Measurements from ENCODE around the gene CNTNAP2. TPM values are rescaled to one million over a fixed set of nuclear protein-coding genes. Genes with fewer than 3 reads are reported as not detected.

Gene CNTNAP2
- total and polyA plus RNA-seq, 2 donors (not counting 1 experiment from before 2014, with no cell fraction given), result not detected

- H3K27me3 ChIP-seq (ENCODE audit: control insufficient read depth, insufficient read depth, low read length), result no peaks in the 10 kb centered on the region
- H3K4me2 ChIP-seq (ENCODE audit: extremely low read depth, insufficient read depth, low read length), result no peak overlapping the region
- H3K4me1 ChIP-seq (ENCODE audit: control insufficient read depth, extremely low read depth, insufficient read depth, low read length), result no peaks in the 10 kb centered on the region
- H3K9me3 ChIP-seq (ENCODE audit: control insufficient read depth, insufficient read depth, low read depth, low read length), result no peaks in the 10 kb centered on the region
- no peak overlapping the region for H2AFZ ChIP-seq (ENCODE audit: low read length)
- TF ChIP-seq CTCF (conservative IDR thresholded peaks at IDR 0.05 in 1 of 2, IDR thresholded peaks at IDR 0.05 in 1 of 2; ENCODE audit: low read depth in 1 of 2, low read length in 2 of 2) (no peak), EZH2 (IDR thresholded peaks at IDR 0.05; ENCODE audit: low read length, missing control alignments) (no peak)
- H3K4me3 ChIP-seq (replicated peaks in 1 of 4; ENCODE audit: control extremely low read depth in 1 of 4, insufficient read depth in 1 of 4, low read depth in 3 of 4, low read length in 4 of 4), result no peak overlapping the region
- no peaks in the 10 kb centered on the region for H3K79me2 ChIP-seq (ENCODE audit: control insufficient read depth, insufficient read depth, low read length)
- no peaks in the 10 kb centered on the region for H4K20me1 ChIP-seq (ENCODE audit: control insufficient read depth, extremely low read depth, insufficient read depth, low read length)
- H3K9ac ChIP-seq (ENCODE audit: insufficient read depth, low read length), result no peak overlapping the region
- no peaks in the 10 kb centered on the region for H3K36me3 ChIP-seq (ENCODE audit: control insufficient read depth, insufficient read depth, low read length)
- no peak for DNase-seq (ENCODE audit: low read depth in 2 of 2)
- no peak overlapping the region for H3K27ac ChIP-seq (ENCODE audit: insufficient read depth, low read length)
These were observed 954.9 kb downstream of the CNTNAP2 start for GRCh38 chr7:147071536-147071935.

- no peaks in the 10 kb centered on the region for H3K27me3 ChIP-seq (ENCODE audit: control insufficient read depth, insufficient read depth, low read length)
- no peak for DNase-seq (ENCODE audit: low read depth in 2 of 2)
- H3K4me1 ChIP-seq (ENCODE audit: control insufficient read depth, extremely low read depth, insufficient read depth, low read length), result no peaks in the 10 kb centered on the region
- H3K4me2 ChIP-seq (ENCODE audit: extremely low read depth, insufficient read depth, low read length), result no peak overlapping the region
- no peaks in the 10 kb centered on the region for H3K36me3 ChIP-seq (ENCODE audit: control insufficient read depth, insufficient read depth, low read length)
- TF ChIP-seq EZH2 (IDR thresholded peaks at IDR 0.05; ENCODE audit: low read length, missing control alignments) (no peak), CTCF (conservative IDR thresholded peaks at IDR 0.05 in 1 of 2, IDR thresholded peaks at IDR 0.05 in 1 of 2; ENCODE audit: low read depth in 1 of 2, low read length in 2 of 2) (no peak)
- H2AFZ ChIP-seq (ENCODE audit: low read length), result no peak overlapping the region
- no peaks in the 10 kb centered on the region for H4K20me1 ChIP-seq (ENCODE audit: control insufficient read depth, extremely low read depth, insufficient read depth, low read length)
- H3K9me3 ChIP-seq (ENCODE audit: control insufficient read depth, insufficient read depth, low read depth, low read length), result no peaks in the 10 kb centered on the region
- no peak overlapping the region for H3K9ac ChIP-seq (ENCODE audit: insufficient read depth, low read length)
- no peak overlapping the region for H3K4me3 ChIP-seq (replicated peaks in 1 of 4; ENCODE audit: control extremely low read depth in 1 of 4, insufficient read depth in 1 of 4, low read depth in 3 of 4, low read length in 4 of 4)
- no peaks in the 10 kb centered on the region for H3K79me2 ChIP-seq (ENCODE audit: control insufficient read depth, insufficient read depth, low read length)
- H3K27ac ChIP-seq (ENCODE audit: insufficient read depth, low read length), result no peak overlapping the region
These were observed 961.7 kb downstream of the CNTNAP2 start for GRCh38 chr7:147078312-147078711.

DNA sequence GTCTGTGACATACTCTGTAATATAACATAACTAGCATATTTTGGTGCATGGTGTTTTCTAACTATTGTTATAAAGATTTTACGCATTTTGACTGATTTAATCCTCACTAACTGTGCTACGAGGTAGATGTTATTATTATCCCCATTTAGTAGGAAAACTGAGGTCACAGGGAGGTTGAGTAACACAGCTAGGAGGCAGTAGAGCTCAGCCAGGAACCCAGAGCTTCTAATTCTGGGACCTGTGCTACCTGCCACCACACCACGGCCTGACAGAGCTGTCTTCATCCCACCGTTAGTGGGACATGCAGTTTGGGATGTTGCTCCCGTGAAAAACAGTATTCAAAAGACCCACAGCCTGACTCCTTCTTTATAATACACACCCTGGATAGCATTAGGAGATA, 962.5 kb downstream of the CNTNAP2 start:
- no peak overlapping the region for H3K4me2 ChIP-seq (ENCODE audit: extremely low read depth, insufficient read depth, low read length)
- H3K27me3 ChIP-seq (ENCODE audit: control insufficient read depth, insufficient read depth, low read length), result no peaks in the 10 kb centered on the region
- TF ChIP-seq EZH2 (IDR thresholded peaks at IDR 0.05; ENCODE audit: low read length, missing control alignments) (no peak), CTCF (conservative IDR thresholded peaks at IDR 0.05 in 1 of 2, IDR thresholded peaks at IDR 0.05 in 1 of 2; ENCODE audit: low read depth in 1 of 2, low read length in 2 of 2) (no peak)
- H2AFZ ChIP-seq (ENCODE audit: low read length), result no peak overlapping the region
- no peaks in the 10 kb centered on the region for H3K4me1 ChIP-seq (ENCODE audit: control insufficient read depth, extremely low read depth, insufficient read depth, low read length)
- H3K36me3 ChIP-seq (ENCODE audit: control insufficient read depth, insufficient read depth, low read length), result no peaks in the 10 kb centered on the region
- H3K79me2 ChIP-seq (ENCODE audit: control insufficient read depth, insufficient read depth, low read length), result no peaks in the 10 kb centered on the region
- H3K9me3 ChIP-seq (ENCODE audit: control insufficient read depth, insufficient read depth, low read depth, low read length), result no peaks in the 10 kb centered on the region
- DNase-seq (ENCODE audit: low read depth in 2 of 2), result no peak
- no peak overlapping the region for H3K27ac ChIP-seq (ENCODE audit: insufficient read depth, low read length)
- no peaks in the 10 kb centered on the region for H4K20me1 ChIP-seq (ENCODE audit: control insufficient read depth, extremely low read depth, insufficient read depth, low read length)
- H3K4me3 ChIP-seq (replicated peaks in 1 of 4; ENCODE audit: control extremely low read depth in 1 of 4, insufficient read depth in 1 of 4, low read depth in 3 of 4, low read length in 4 of 4), result no peak overlapping the region
- H3K9ac ChIP-seq (ENCODE audit: insufficient read depth, low read length), result no peak overlapping the region

Measured in fibroblast of lung (primary cell).